Endothelial cell of umbilical vein (primary cell): Measurements from ENCODE around the gene ITPRIPL2.

Experiments
- CTCF ChIP-seq, 2 donors: IDR thresholded peaks; 1 replicate in 1 of 2; 2 replicates in 1 of 2; pipeline ENCODE4 v1.5.1; 2011; ENCODE audit warnings: low read length in 2 of 2, mild to moderate bottlenecking in 2 of 2, moderate library complexity in 2 of 2, control low read depth in 1 of 2, inconsistent platforms in 1 of 2, low read depth in 1 of 2; ENCODE audit not compliant: insufficient read depth in 1 of 2; ENCODE audit errors: extremely low read depth in 1 of 2
- EZH2 ChIP-seq: IDR thresholded peaks from 2 replicates; pipeline ENCODE4 v1.6.1; 2012; ENCODE audit warnings: borderline replicate concordance, low read depth, mild to moderate bottlenecking, moderate library complexity, low read length, inconsistent platforms; ENCODE audit not compliant: severe bottlenecking
- FOS ChIP-seq: IDR thresholded peaks from 2 replicates; pipeline ENCODE4 v1.6.1; 2011; ENCODE audit warnings: mild to moderate bottlenecking, low read length, moderate library complexity, borderline replicate concordance; ENCODE audit not compliant: insufficient read depth
- GATA2 ChIP-seq: IDR thresholded peaks from 2 replicates; pipeline ENCODE4 v1.7.0; 2011; ENCODE audit warnings: low read depth, mild to moderate bottlenecking, moderate library complexity, mixed read lengths, low read length; ENCODE audit not compliant: insufficient read length, insufficient read depth
- JUN ChIP-seq: IDR thresholded peaks from 2 replicates; pipeline ENCODE4 v1.6.1; 2011; ENCODE audit warnings: borderline replicate concordance, low read depth; ENCODE audit not compliant: insufficient read length, insufficient read depth
- MAX ChIP-seq: IDR thresholded peaks from 2 replicates; pipeline ENCODE4 v1.6.1; 2011; ENCODE audit not compliant: insufficient read depth, insufficient read length
- MYC ChIP-seq: IDR thresholded peaks from one replicate; pipeline ENCODE4 v1.6.1; 2011; ENCODE audit warnings: mild to moderate bottlenecking, low read depth, low read length
- POLR2A ChIP-seq: IDR thresholded peaks from 2 replicates; pipeline ENCODE4 v1.6.1; 2012; ENCODE audit warnings: low read depth, mild to moderate bottlenecking, control low read depth, low read length
- POLR2AphosphoS5 ChIP-seq: IDR thresholded peaks from 2 replicates; pipeline ENCODE4 v1.6.1; 2012; ENCODE audit warnings: low read depth, mild to moderate bottlenecking, control low read depth, low read length, moderate library complexity; ENCODE audit not compliant: insufficient read depth

- TF ChIP-seq CTCF (IDR thresholded peaks at IDR 0.05; ENCODE audit: extremely low read depth in 1 of 2, insufficient read depth in 1 of 2, low read depth in 1 of 2, low read length in 2 of 2) (no peak), MYC (no peak), EZH2 (no peak), POLR2AphosphoS5 (no peak), POLR2A (no peak), MAX (no peak), JUN (no peak), GATA2 (no peak), FOS (no peak)
These were observed 30.1 kb upstream of the ITPRIPL2 start for GRCh38 chr16:19083670-19084069.
